MCF 10A (cell line): Measurements from ENCODE around the gene PGM5. TPM values are rescaled to one million over a fixed set of nuclear protein-coding genes. Genes with fewer than 3 reads are reported as not detected.
"Not testable (repeated sequence)": the region's sequence is repeated elsewhere in the genome, so short reads cannot be mapped to it uniquely, and the experiment has no call there.

Experiments used
- Bru-seq: library from RNA; stranded (reverse); fragments of 400-500 nt; gene quantifications from one replicate; lab custom pipeline; 2021; lab: Mats Ljungman, UMichigan
- BruChase-seq, 2 experiments: library from RNA; stranded (reverse); fragments of 400-500 nt; gene quantifications; one replicate each; lab custom pipeline; 2021; lab: Mats Ljungman, UMichigan
- BruUV-seq: library from RNA; stranded (reverse); fragments of 400-500 nt; replicated peaks from 2 replicates; lab custom pipeline; 2021; lab: Mats Ljungman, UMichigan
- CTCF ChIA-PET: fragments of 300-600 bp; sonication (Branson Sonifier 250); formaldehyde crosslinking; extraction: SDS; loops from one replicate; lab custom pipeline; 2021; ENCODE audit warnings: antibody characterized with exemption, inconsistent platforms; lab: Yijun Ruan, JAX
- POLR2A ChIA-PET: fragments of 300-600, 350-650 bp; sonication (Branson Sonifier 250); formaldehyde crosslinking; extraction: SDS; loops from one replicate; lab custom pipeline; 2020; ENCODE audit warnings: antibody characterized with exemption, inconsistent platforms; lab: Yijun Ruan, JAX
- DNase-seq: peaks from one replicate; pipeline ENCODE4 v3.0.0-alpha.2; 2018; ENCODE audit not compliant: unreplicated experiment
- H3K27ac Mint-ChIP-seq: one replicate; pipeline ENCODE4 v1.8.0; 2022; ENCODE audit warnings: mild to moderate bottlenecking, low read depth, mixed read lengths; ENCODE audit not compliant: unreplicated experiment
- H3K27me3 Mint-ChIP-seq: one replicate; pipeline ENCODE4 v1.8.0; 2022; ENCODE audit warnings: mixed read lengths; ENCODE audit not compliant: insufficient read depth, unreplicated experiment
- H3K36me3 Mint-ChIP-seq: one replicate; pipeline ENCODE4 v1.8.0; 2022; ENCODE audit warnings: mild to moderate bottlenecking, moderate library complexity, mixed read lengths; ENCODE audit not compliant: insufficient read depth, unreplicated experiment
- H3K4me1 Mint-ChIP-seq: one replicate; pipeline ENCODE4 v1.8.0; 2022; ENCODE audit warnings: mixed read lengths; ENCODE audit not compliant: insufficient read depth, unreplicated experiment
- H3K4me3 Mint-ChIP-seq: one replicate; pipeline ENCODE4 v1.8.0; 2022; ENCODE audit warnings: mild to moderate bottlenecking, moderate library complexity, mixed read lengths; ENCODE audit not compliant: unreplicated experiment
- H3K9me3 Mint-ChIP-seq: one replicate; pipeline ENCODE4 v1.8.0; 2022; ENCODE audit warnings: mixed read lengths; ENCODE audit not compliant: unreplicated experiment
- intact Hi-C: fragments of 100-400 bp; cut with micrococcal nuclease; formaldehyde crosslinking; loops from 2 replicates; pipeline ENCODE4 v1.14.1; 2022
- long read RNA-seq: library from polyadenylated mRNA; stranded (forward); transcript quantifications from one replicate; pipeline ENCODE4 v2.0.0, GENCODE V29; 2022
- total RNA-seq: library from RNA; stranded (reverse); gene quantifications from 2 replicates; pipeline ENCODE4 v1.2.3, GENCODE V29; 2022

Gene PGM5
- total RNA-seq, result not detected in 2 replicates
- Bru-seq, nascent RNA, result percentile 5 among the genes with signal in this experiment
- percentile 9 among the genes with signal in this experiment for BruChase-seq, experiment 1, labeled RNA remaining after a 6-hour chase
- percentile 7 among the genes with signal in this experiment for BruChase-seq, experiment 2, labeled RNA remaining after a 2-hour chase
- long read RNA-seq, result 0 reads

GRCh38 chr9:68356380-68357118 is at the start of gene PGM5:
TSS of gene PGM5 (plus strand) at chr9:68356611. CDS start at chr9:68357128, 517 bp downstream.
- POLR2A ChIA-PET, DNase-seq, CTCF ChIA-PET: not testable (repeated sequence)

GRCh38 chr9:68307127-68307526 is 49.3 kb upstream of the PGM5 start:
- POLR2A ChIA-PET, DNase-seq, H3K4me1 Mint-ChIP-seq, intact Hi-C loops, H3K36me3 Mint-ChIP-seq, H3K9me3 Mint-ChIP-seq, CTCF ChIA-PET, H3K4me3 Mint-ChIP-seq, H3K27me3 Mint-ChIP-seq, BruUV-seq, H3K27ac Mint-ChIP-seq: not testable (repeated sequence)

More at GRCh38 chr9:68356380-68357118, at the start of gene PGM5:
- H3K4me3 Mint-ChIP-seq, result peak within 1 kb of the TSS; percentile 56
- H3K9me3 Mint-ChIP-seq, H3K4me1 Mint-ChIP-seq, H3K36me3 Mint-ChIP-seq, H3K27ac Mint-ChIP-seq, BruUV-seq, intact Hi-C loops: not testable (repeated sequence)
- peaks cover 26% of the 10 kb centered on the region for H3K27me3 Mint-ChIP-seq

GRCh38 chr9:68307654-68308053 is 48.8 kb upstream of the PGM5 start:
- H3K27me3 Mint-ChIP-seq, BruUV-seq: not testable (repeated sequence)

GRCh38 chr9:68311208-68311607 is 45.2 kb upstream of the PGM5 start:
- DNase-seq, H3K36me3 Mint-ChIP-seq, H3K27ac Mint-ChIP-seq, POLR2A ChIA-PET, H3K4me1 Mint-ChIP-seq, H3K4me3 Mint-ChIP-seq, BruUV-seq, H3K27me3 Mint-ChIP-seq, H3K9me3 Mint-ChIP-seq, CTCF ChIA-PET, intact Hi-C loops: not testable (repeated sequence)

More at GRCh38 chr9:68307654-68308053, 48.8 kb upstream of the PGM5 start:
- intact Hi-C loops, CTCF ChIA-PET, H3K27ac Mint-ChIP-seq, H3K9me3 Mint-ChIP-seq, H3K36me3 Mint-ChIP-seq, DNase-seq, H3K4me1 Mint-ChIP-seq, POLR2A ChIA-PET, H3K4me3 Mint-ChIP-seq: not testable (repeated sequence)

- H3K27me3 Mint-ChIP-seq, H3K4me3 Mint-ChIP-seq, BruUV-seq, CTCF ChIA-PET, POLR2A ChIA-PET, intact Hi-C loops, H3K4me1 Mint-ChIP-seq, H3K27ac Mint-ChIP-seq, H3K9me3 Mint-ChIP-seq, DNase-seq, H3K36me3 Mint-ChIP-seq: not testable (repeated sequence)
Observed at GRCh38 chr9:68318209-68318608, 38.2 kb upstream of the PGM5 start.

GRCh38 chr9:68323749-68324148 is 32.7 kb upstream of the PGM5 start:
- H3K27ac Mint-ChIP-seq, H3K4me1 Mint-ChIP-seq, POLR2A ChIA-PET, H3K9me3 Mint-ChIP-seq, H3K4me3 Mint-ChIP-seq, H3K27me3 Mint-ChIP-seq, CTCF ChIA-PET, DNase-seq, intact Hi-C loops, H3K36me3 Mint-ChIP-seq, BruUV-seq: not testable (repeated sequence)

GRCh38 chr9:68324518-68324917 is 31.9 kb upstream of the PGM5 start:
- CTCF ChIA-PET, BruUV-seq, DNase-seq, POLR2A ChIA-PET, H3K27ac Mint-ChIP-seq, H3K9me3 Mint-ChIP-seq, intact Hi-C loops, H3K4me3 Mint-ChIP-seq, H3K36me3 Mint-ChIP-seq, H3K4me1 Mint-ChIP-seq, H3K27me3 Mint-ChIP-seq: not testable (repeated sequence)

- H3K4me1 Mint-ChIP-seq, intact Hi-C loops, CTCF ChIA-PET, H3K36me3 Mint-ChIP-seq, H3K4me3 Mint-ChIP-seq, H3K27me3 Mint-ChIP-seq, H3K9me3 Mint-ChIP-seq, POLR2A ChIA-PET, H3K27ac Mint-ChIP-seq, DNase-seq, BruUV-seq: not testable (repeated sequence)
Observed at GRCh38 chr9:68329106-68329505, 27.3 kb upstream of the PGM5 start.

GRCh38 chr9:68330531-68331173 is 25.8 kb upstream of the PGM5 start:
- H3K4me3 Mint-ChIP-seq, CTCF ChIA-PET, H3K27ac Mint-ChIP-seq, intact Hi-C loops, DNase-seq, H3K27me3 Mint-ChIP-seq, BruUV-seq, POLR2A ChIA-PET, H3K9me3 Mint-ChIP-seq, H3K4me1 Mint-ChIP-seq, H3K36me3 Mint-ChIP-seq: not testable (repeated sequence)
